Hematopoietic multipotent progenitor cell treated with erythropoietin and hydrocortisone succinate and interleukin-3 and kit ligand, for 4 days (in vitro differentiated cells): ENCODE measurements around the gene MCRS1.
"Not testable (repeated sequence)": the region's sequence is repeated elsewhere in the genome, so short reads cannot be mapped to it uniquely, and the experiment has no call there.

Experiments used
- DNase-seq: peaks from one replicate; pipeline ENCODE4 v3.0.0-alpha.2; 2015

MCRS1 gene, protein sequence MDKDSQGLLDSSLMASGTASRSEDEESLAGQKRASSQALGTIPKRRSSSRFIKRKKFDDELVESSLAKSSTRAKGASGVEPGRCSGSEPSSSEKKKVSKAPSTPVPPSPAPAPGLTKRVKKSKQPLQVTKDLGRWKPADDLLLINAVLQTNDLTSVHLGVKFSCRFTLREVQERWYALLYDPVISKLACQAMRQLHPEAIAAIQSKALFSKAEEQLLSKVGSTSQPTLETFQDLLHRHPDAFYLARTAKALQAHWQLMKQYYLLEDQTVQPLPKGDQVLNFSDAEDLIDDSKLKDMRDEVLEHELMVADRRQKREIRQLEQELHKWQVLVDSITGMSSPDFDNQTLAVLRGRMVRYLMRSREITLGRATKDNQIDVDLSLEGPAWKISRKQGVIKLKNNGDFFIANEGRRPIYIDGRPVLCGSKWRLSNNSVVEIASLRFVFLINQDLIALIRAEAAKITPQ

DNA sequence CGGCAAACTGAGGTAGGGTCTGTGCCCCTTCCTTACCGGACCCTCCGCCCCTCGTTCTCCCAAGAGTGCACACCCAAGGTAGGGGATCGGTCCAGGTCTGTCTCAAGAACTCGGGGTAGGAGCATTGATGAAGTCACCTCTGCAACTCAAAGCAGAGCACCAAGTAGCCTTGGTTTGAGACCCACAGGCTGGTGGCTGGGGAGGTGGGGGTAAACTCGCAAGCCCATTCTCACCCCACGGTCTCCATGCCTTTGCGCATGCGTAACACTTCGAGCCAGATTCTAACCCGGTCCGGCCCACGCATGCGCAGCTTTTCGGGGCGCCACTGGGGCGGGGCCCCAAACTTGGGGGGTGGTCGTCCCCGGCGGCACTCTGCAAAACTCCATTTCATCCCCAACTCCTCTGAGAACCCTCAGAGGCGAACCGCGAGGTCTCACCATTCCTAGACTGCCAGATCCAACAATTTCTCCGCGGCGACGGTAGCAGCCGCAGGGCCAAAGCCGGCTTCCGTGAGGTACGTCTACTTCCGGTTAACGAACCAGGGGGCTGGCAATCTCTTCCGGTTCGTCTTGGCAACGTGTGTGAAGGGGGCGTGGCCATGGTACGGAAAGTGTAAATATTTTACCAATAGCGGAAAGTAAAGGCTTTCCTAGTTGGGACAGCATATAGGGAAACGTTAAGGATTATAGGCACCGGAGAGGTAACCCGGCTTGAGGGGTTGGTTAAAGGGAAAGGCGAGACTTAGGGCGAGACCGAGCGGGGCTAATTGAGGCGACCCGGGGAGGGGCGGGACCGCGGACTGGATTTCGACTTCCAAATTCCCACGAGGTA, at the start of gene MCRS1:
Gene MCRS1 (minus strand): TSS at position 532 of the 831 bp plus-strand sequence. CDS start 1,411 bp downstream, outside the sequence.
- DNase-seq: peak; percentile 98

DNA sequence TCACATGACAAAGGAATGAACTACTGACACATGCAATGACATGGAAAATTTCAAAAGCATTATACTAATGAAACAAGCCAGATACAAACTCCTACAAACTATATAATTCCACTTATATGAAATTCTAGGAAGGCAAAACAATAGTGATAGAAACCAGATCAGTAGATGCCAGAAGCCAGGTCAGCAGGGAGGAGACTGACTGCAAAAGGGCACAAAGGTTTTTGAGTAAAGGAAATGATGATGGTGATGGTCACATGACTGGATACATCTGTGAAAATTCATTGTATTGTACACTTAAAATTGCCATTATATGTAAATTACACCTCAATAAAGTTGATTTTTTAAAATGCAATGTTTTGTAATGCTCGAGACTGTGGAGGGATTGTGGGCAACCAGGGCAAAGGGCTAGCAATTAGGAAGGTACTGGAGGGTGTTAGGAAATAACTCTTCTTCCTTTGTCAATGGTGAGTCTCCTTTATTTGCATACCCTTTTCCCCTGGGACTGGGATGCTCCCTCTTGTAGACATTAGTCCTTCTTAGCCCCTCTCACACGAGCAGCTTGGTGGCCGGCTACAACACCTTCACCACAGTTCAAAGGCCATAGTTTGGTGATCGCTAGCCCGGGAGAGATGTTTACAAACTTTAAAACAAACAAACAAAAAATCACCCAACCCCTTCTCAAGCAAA, 48.7 kb upstream of the MCRS1 start:
- DNase-seq: no peak

DNA sequence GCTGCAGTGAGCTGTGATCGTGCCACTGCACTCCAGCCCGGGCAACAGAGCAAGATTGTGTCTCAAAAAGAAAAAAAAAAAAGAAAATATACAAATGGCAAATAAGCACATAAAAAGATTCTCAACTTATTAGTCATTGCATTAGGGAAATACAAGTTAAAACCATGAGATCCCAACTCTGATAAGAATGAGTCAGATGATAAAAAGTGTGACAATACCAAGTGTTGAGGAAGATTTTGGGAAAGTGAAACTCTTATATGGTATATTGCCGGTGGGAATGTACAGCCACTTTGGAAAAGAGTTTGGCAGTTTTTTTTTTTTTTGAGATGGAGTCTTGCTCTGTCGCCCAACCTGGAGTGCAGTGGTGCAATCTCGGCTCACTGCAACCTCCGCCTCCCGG, 47.8 kb upstream of the MCRS1 start:
- no peak for DNase-seq

DNA sequence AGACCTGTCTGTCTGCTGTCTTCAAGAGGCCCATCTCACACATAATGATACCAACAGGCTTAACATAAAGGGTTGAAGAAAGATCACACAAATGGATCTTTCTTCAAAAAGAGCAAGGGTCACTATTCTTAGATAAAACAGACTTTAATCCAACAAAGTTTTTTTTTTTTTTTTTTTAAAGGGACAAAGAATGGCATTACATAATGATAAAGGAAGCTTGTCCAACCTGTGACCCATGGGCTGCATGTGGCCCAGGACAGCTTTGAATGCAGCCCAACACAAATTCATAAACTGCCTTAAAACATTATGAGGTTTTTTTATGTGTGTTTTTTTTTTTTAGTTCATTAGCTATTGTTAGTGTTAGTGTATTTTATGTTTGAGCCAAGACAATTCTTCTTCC, 44.3 kb upstream of the MCRS1 start:
- no peak for DNase-seq

DNA sequence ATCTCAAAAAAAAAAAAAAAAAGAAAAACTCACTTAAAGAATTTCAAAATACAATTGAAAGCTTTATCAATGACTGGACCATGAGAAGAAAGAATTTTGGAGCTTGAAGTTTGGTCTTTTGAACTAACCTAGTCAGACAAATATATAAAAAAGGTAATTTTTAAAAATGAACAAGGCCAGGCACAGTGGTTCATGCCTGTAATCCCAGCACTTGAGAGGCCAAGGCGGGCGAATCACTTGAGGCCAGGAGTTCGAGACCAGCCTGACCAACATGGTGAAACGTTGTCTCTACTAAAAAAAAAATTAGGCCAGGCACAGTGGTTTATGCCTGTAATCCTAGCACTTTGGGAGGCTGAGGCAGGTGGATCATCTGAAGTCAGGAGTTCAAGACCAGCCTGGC, 42.8 kb upstream of the MCRS1 start:
- DNase-seq: not testable (repeated sequence)

DNA sequence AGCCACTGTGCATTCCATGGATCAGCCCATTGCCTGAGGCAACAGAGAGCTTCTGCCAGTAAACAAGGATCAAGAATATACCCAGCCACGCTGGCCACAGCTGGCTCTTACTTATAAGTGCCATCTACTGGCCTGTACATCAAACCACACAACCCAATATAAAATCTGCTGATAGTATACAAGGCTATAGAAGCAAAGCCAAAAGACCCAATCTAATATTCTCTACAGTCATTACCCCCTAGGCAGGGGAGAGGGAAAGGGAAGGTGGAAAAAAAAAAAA, 41.9 kb upstream of the MCRS1 start:
- peak; percentile 47 for DNase-seq

DNA sequence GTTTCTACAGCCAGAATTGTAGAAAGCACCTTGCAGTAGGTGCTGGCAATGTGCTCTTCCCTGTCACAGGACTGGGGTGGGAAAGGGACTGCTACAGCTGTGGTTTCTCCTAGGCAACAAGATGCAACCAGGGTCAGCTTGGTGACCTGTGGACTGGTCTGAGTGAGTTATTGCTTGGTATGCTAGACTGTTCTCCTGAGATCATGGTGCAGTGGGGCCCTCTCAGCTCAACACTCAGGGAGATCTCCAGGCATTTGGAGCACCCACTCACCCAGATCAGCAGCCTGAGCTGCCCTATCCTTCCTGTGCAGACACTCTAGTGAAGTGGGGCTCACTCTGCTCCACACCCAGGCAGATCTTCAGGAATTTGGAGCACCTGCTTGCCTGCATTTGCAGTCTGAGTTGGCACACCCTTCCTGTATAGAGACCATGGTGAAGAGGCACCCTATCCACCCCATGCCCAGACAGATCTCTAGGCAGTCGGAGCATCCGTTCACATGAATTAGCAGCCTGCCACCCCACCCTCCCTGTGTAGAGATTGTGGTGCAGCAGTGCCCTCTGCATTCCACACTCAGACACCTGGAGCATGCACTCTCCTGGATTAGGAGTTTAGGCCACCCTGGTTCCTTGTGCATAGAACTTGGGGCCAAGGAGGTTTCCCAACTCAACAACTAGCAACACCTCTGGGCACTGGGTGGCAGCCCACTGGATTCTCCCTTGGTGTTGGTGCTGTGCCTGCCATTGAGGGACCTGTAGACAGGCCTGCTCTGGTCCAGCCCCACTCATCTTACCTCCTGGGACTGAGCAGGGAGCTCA, 41.3 kb upstream of the MCRS1 start:
- DNase-seq: no peak

DNA sequence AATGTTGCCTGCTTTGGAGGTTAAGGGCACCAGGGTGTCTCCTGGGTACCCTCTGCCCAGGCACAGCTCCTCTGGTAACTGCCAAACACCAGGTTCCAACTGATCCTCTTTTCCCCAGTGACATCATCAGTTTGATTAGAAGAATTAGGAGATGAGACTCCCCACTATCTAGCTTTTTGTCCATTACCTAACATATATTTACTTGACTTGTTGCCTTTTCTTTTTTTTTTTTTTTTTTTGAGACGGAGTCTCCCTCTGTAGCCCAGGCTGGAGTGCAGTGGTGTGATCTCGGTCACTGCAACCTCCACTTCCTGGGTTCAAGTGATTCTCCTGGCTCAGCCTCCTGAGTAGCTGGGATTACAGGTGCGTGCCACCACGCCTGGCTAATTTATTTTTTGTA, 37.6 kb upstream of the MCRS1 start, which contains the start of gene FAM186B:
Gene FAM186B (minus strand): TSS at position 101 of the 400 bp plus-strand sequence. CDS start 162 bp downstream, outside the sequence.
- DNase-seq: not testable (repeated sequence)

DNA sequence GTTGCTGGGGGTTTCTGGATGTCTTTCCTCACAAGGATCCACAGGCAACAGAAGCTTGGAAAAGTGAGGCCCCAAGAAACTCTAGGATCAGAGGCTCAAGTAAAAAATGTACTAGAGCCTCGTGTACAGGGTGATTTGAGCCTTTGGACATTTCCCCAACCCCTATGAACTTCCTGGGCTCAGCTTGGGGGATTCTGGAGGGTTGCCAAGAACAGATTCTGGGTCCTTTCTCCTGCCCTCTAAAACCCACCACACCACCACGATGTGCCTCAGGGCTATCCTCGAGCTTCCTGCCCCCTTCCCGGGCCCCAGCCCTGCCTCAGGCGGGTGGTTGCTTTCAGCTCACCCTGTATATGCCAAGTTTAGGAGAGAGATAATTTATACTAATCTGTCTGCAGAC, 36.9 kb upstream of the MCRS1 start:
- no peak for DNase-seq

DNA sequence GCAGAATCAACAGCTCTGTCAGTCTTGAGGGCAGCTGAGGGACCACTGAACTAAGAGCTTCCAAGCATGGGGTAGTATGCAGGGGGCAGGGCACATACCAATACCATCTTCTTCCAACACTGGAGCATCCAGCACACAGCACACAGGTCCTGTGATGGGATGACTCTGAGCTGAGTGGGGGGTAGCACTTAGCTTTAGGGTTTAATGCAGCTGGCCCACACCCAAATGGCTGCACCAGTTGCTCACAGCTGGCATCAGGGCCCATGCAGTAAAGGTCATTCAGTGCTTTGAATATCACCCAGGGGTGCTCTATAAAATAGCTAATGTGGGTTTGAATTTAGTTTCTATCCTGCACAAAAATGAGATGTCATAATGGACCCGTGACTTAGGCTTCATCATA, 35.8 kb upstream of the MCRS1 start:
- DNase-seq: no peak

DNA sequence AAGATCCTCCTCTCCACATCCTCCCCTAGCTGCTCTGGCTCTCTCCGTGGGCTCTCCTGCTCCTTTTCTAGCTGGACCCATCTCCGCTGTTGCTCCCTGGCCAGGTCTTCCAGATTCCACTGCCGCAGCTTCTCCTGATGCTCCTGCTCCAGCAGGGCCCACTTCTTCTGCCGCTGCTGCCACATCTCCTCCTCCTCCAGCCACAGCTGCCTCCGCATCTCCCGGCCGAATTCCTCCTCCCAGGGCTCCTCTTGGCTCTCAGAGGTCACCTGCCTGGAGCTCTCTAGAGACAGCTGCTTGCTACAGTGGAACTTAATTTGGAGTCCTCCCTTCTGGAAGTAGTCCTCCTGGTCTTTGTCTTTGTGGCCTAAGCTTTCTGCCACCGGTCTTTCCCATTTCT, 32.0 kb upstream of the MCRS1 start:
- no peak for DNase-seq

DNA sequence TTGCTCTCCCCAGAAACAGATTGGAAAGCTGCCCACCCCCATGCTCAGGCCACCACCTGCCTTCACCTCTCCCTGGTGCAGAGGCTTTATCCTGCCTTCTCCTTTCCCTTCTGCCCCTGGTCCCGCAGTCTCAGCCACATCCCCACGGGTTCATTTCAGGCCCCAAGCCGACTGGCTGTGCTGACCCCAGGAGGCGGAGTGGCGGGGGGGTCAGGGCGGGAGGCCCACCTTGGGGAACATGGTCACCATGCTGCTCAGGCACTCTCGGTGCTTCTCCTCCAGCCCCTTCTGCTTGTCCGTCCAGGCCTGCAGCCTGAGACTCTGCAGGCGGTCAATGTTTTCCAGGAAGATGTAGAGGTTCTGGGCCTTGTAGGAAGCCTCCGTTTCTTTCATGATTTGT, 30.6 kb upstream of the MCRS1 start:
- DNase-seq: no peak

DNA sequence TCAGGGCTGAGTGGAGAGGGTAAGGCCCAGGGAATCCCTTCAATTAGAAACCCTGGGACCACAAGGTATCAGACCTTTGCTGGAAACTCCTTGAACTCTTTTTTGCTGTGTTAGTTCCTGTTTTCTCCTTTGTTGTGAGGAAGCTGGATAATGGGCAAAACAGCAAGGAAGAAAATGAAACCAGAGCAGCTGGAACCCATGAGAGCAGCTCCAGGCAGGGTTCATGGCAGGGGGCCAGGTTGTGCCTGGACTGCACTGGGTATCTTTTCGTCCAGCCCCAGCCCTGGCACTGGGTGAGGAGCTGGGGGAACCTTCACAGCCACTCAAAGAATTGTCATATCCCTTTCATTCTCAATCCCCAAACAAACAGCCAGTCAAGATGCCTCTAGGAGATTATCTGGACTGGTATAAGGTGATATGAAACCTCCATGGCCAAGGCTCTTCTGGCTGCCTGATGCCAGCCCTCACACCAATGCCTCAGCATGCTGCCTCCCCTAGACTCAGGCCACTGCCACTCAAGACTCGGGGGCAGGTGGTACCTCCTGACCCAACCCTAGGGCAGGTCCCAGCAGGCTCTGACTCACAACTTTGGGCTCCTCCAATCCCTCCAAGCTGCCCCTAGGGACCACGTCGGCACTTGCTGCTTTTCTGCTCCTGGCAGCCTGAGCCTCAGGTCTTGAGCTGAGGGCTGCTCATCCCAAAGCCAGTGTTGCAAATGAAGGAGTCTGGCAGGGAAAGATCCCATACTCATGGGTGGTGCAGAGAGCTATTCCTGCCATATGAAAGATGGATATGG, 21.0 kb upstream of the MCRS1 start:
- peak; percentile 73 for DNase-seq

DNA sequence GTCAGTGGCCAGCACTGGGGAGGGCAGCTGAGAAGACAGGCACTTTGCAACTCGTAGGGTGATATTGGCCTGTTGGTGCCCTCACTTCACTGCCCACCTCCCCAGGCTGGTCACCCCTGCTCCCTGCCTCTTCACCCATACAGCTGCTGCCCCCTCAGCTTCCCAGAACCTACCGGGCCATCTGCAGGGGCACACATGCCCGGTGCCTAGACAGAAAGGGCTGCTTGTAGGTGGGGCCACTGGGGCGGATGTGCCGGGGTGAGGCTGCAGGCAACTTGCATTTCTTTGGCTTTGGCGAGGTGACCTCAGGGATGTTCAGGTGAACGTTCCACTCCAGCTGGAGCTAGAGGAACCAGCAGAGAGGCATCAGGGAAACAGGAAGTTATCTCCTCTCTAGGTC, 20.3 kb upstream of the MCRS1 start:
- no peak for DNase-seq

DNA sequence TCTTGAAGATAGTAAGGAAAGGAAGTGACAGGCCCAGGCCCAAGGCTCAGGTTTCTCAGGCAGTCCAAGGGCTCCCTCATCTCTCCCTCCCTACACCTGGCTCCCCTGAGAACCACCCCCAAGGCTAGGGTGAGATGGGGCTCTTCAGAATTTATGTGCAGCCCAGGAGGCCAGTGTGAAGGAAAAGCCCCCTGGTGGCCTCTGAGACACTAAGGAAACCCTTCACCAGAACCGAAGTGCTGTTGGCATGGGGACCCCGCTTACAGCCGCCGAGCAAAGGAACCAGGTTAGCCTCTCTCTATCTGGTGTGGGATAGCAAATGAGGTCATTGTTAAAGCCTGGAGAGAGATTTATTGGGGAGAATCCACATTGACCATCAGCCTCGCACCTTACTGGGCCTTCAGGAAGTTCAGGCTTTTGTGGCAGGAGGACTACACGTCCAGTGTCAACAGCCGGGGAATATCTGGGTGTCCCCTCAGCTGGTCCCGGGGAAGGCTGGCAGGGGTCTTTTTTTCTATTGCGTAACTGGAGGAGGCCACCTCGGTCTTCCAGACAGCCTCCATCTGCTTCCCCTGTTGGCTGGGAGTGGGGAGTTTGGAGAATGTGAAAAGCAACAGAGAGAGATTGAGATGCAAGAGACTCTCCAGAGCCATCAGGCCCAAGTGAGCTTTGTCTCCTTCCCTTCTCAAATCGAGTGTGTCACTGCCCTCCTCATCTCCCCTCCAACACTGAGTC, 19.4 kb upstream of the MCRS1 start:
- DNase-seq: peak; percentile 29

DNA sequence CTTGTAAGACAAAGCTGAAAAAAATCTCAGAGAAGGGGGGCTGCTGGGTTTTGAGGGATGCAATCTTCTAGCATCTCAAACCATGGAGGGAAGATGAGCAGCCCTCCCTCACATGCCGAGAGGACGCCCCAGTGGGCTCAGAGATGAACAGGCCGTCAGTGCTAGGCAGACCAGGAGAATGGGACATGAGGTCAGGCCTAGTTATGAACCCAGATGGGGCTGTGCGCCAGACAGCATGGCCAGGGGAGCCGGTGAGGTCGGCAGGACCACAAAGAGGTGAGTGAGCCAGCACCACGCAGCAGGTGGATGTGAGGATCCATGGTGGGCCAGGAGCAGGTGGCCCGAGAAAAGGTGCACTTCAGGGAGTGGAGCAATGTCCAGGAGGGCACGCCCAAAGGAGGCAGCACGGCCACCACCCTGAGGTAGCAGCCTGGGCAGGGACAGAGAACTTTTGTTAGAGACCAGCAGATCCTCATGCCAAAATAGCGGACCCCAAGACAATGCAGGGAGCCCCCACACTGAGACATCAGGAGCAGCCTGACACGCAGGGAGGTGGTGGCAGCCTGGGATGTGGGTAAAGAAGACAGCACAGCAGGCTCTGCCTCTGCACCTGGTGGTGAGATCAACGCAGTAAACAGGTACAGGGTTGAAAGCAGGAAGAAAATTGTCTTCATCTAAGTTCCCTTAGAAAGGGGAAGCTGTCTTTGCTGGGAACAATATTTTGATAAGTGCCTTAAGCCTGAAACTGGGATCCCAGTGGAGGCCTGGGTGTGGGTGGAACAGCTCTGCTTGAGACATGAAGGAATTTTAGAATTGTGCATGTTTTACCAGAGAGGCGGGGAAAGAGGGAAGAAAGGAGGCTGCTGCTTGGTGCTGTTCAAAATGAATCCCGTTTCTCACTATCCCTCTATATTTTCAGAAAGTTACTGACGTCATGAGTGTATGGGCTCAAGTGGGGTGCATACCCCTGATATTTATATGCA, 17.8 kb upstream of the MCRS1 start:
- no peak for DNase-seq

DNA sequence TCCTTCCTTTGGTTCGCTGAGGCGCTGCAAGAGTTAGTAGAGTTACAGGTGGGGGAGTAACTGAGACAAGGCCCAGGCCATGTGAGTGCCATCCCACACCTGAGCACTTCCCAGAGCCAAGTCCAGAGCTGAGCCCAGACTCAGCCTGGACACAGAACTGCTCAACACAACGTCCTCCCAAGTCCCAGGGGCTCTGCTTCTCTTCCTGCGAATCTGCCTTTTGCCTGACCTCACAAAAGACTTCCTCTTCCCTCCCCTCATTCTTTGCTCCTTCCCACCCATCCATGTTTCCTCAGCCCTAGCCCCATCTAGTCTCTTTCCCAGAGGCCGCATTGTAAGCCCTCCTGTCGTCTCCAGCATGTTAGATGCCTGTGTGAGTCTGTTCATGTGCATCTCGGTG, 16.6 kb upstream of the MCRS1 start:
- DNase-seq: no peak

DNA sequence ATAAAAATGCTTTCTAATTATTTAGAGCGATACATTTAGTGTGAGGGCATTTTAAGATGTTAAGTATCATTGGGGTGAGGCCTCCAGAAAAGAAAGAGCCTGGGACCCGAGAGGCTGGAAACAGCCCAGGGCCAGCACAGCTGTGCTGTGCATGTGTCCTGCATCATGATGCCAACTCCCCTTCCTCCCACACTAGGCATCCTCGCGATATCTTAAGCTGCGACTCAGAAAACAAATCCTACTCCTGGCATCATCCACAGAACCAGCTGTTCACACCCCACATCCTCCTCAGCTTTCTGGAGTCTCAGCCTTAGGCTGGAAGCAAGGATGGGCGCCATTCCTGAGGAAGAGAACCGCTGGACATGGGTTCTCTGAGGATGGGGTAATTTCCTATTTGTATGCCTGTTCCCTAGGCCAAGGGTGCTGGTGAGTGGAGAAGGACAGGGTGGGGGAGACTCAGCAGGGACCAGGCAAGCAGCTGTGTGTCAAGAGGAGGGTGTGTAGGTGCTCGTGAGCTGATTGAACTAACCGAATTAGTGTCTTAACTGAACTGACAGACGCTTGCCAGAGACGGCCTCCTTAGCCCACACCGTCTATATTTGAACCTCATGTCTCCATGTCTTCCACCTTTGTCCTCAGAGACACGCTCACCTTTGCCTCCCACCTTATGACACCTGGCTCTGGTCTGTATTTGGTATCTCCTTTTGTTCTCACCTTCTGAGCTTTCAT, 15.6 kb upstream of the MCRS1 start:
- DNase-seq: no peak

DNA sequence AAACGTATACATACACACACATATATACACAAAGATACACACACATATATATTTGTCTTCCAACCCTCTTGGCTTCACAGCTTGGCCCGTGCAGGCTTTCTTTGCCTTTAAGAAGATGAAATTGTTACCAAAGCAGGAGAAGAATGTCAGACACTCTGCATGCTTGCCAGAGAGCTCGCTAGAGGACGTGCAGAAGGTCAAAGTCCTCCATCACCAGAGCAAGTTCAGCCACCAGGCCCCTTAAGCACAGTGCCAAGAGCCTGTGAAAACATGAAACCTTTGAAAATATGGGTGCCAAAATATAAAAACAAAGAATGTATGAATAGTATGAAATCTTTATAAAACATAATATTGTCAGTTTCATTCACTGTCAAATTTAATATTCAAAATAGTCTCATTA, 14.9 kb upstream of the MCRS1 start:
- no peak for DNase-seq
